NCI-H524 (cell line): Measurements from ENCODE around the gene PNKP.

Experiments
- DNase-seq, 2 experiments: peaks; one replicate each; lab custom pipeline; 2025; lab: John Stamatoyannopoulos, UW

Gene PNKP

DNA sequence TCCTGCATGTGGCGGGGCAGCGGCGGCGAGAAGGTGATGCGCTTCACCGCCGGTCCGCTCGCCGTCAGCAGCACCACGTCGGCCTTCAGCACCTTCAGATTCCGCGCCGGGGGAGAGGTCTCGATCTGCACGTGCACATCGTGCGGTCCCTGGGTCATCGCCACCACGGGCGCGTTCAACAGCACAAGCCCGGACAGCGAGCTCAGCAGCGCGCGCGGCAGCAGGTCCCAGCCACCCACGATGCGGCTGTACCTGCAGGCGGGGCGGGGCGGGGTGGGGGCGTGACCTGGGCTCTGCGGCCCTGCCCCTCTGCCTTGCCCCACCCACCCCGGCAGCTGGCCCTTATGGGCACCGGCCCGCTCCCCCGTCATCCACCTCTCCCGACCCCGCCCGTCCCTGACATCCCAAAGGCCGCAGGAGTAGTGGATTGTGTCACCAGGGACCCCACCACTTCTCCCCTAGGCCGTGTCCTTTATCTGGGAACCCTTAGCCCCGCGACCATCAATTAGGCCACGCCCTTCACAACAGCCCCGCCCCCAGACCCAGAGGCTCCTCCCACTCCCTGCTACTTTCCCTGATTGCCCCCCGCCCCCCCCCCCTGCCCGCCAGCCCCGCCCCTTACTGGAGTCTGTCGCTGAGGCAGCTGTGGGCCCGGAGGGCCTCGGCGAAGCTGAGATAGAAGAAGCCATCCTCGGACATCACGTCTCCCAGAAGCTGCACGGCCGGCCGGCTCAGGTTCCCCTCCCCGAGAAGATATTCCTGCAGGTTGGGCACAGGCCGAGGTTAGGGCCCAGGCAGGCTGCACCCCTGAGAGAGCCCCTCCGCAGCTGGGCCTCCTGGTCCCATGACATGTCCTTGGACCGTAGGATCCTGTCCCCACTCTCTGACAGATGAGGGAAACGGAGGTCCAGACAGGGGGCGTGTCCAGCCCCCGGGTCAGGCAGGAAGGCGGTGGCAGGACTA lies 23.3 kb upstream of the PNKP start:
- peak in 1 of 2 experiments; percentile 57 for DNase-seq

- peak; percentile 25 to 78 for DNase-seq
Measured at GRCh38 chr19:49889687-49890348, 22.4 kb upstream of the PNKP start.

DNA sequence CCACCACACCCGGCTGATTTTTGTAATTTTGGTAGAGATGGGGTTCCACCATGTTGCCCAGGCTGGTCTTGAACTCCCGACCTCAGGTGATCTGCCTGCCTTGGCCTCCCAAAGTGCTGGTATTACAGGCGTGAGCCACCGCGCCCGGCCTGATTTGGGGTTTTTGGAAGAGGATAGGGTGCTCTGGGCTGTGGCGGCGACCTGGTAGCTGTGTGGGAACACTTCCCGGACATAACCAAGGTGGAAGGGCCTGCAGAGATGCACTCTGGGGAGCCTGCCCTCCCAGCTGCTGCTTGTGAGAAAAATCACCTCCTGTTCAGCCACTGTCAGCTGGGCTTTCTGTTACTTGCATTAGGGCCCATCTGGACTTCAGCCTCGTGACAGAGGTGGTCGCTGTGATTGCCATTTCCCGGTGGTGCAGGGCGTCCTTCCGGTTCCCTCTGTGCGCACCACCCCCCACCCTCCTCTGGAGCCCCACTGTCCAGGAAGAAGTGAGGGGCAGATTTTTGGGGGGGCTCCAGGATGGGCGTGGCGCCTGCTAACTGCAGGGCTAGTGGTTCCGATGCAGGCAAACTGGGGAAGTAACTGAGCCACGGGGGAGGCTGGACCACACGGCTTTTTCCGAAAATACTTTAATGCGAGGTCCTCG lies 21.8 kb upstream of the PNKP start:
- DNase-seq: peak in 1 of 2 experiments; percentile 49

DNA sequence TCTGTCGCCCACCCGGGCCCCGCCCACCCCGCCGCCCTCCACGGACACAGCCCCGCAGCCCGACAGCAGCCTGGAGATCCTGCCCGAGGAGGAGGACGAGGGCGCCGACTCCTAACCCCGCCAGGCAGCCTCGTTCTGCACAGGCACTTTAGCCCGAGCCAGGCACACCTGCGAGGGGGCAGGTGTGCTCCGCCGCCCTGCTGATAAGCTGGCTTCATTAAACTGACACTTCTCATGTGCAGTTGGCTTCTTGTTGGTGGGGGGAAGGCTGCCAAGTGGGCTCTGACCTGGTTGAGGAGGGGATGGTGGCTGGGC lies 21.1 kb upstream of the PNKP start:
- DNase-seq: no peak

GRCh38 chr19:49887665-49888509 lies 20.5 kb upstream of the PNKP start:
- DNase-seq: no peak

GRCh38 chr19:49887037-49887664 lies 19.8 kb upstream of the PNKP start:
- no peak for DNase-seq

GRCh38 chr19:49884760-49885159 lies 17.4 kb upstream of the PNKP start:
- no peak for DNase-seq

DNA sequence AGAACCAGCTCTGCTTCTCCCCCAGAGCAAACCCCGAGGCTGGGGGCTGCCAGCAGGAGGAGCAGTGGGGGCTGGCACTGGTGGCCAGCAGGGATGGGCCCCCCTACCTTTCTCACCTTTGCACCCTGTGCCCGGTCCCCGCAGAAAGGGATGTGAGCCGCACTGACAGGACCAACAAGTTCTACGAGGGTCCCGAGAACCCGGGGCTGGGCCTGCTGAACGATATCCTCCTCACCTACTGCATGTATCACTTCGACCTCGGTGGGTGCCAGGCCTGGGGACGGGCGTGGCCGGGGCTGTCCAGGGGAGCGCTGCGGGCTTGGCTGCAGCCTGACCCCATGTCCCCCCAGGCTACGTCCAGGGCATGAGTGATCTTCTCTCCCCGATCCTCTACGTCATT lies 16.7 kb upstream of the PNKP start:
- DNase-seq: no peak

DNA sequence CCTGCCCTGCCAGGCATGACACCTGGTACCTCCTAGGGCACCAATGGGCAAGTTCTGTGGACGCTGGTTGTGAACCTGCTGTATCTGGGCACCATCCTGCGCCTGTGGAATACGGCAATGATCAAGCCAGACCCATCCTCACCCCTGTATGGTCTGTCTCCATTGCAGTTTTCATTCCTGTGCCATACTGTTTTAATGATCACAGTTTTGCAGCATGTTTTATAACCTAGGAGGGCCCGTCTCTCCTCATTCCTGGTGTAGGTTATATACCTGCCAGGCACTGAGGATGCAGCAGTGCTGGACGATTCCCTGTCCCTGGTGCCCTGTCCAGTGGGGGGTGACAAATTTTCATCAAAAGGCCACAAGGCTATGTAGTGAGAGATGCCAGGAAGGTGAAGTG lies 15.7 kb upstream of the PNKP start:
- no peak for DNase-seq

GRCh38 chr19:49882643-49883042 lies 15.3 kb upstream of the PNKP start:
- DNase-seq: no peak

GRCh38 chr19:49881672-49882394 lies 14.5 kb upstream of the PNKP start:
- DNase-seq: no peak

GRCh38 chr19:49881186-49881585 lies 13.8 kb upstream of the PNKP start:
- DNase-seq: no peak

GRCh38 chr19:49880162-49880869 lies 12.9 kb upstream of the PNKP start:
- no peak for DNase-seq

GRCh38 chr19:49879243-49879963 lies 12.0 kb upstream of the PNKP start:
- no peak for DNase-seq

GRCh38 chr19:49878744-49879070 lies 11.3 kb upstream of the PNKP start:
- no peak for DNase-seq

DNA sequence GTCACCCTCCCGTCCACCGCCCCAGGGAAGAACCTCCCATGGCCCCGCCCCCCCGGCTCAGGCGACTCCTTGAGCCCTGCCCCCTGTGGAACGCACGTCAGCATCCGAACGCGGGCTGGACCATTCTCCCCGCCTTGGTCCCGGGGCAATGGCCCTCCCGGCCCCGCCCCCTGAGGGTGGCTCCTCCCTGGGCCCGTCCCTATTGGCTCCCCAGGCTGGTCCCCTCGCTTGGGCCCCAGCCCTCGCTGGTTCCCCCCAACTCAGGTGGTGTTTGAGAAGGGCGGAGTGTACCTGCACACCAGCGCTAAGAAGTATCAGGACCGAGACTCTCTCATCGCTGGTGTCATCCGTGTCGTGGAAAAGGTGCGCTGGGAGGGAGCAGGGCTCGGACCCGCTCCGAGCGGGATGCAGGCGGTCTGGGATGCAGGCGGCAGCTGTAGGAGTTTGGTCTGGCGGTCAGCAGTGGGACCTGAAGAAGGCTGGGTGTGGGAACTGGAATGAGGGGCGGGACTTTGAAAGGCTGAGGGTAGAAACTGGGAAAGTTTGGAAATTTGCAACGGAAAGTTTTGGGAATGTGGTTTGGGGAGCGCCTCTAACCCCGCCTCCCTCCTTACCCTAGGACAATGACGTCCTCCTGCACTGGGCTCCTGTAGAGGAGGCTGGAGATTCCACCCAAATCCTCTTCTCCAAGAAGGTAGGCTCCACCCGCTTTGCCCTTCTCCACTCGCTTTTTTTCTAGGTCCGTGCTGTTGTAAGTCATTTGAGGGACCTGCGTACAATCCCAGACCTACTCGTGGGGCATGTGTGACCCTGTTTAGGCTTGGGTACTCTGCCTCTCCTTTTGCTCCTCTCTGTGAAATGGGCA lies 10.7 kb upstream of the PNKP start:
- peak; percentile 96 for DNase-seq

GRCh38 chr19:49877020-49877878 lies 9.9 kb upstream of the PNKP start, which contains the start of the genes AKT1S1 and TBC1D17:
TSS of gene AKT1S1 (minus strand) at chr19:49877355. CDS start at chr19:49873295, 4,060 bp downstream.
TSS of gene TBC1D17 (plus strand) at chr19:49877702. CDS start at chr19:49877724, 22 bp downstream.
- DNase-seq: peak; percentile 100
